ENCODE measurements around the gene TMEFF2.

The TMEFF2 gene

DNA sequence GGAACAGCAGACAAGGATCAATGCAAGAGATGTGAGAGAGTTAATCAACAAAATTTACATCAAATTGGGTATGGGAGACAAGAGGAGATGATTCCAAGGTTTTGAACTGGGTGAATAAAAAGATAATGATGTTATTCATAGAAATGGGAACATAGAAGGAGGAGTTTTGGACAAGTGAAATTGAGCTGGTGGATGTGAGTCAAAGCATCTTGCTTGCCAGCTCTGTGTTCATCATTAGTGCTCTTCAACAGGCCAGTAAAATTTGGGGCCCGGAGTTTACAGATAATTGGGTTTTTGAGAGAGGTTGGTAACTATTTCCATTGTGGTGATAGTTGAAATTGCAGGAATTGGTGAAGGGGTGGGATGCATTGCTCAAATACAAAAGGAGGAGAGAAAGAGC is 277.9 kb downstream of the TMEFF2 start:
- no peak overlapping the region for H3K4me3 ChIP-seq (ENCODE audit: low read depth, low read length)
- DNase-seq (ENCODE audit: low read depth), result no peak
- no peak for TF ChIP-seq POLR2A (IDR thresholded peaks at IDR 0.05; ENCODE audit: extremely low read depth, insufficient read length)
- TF ChIP-seq, protein P1, sequence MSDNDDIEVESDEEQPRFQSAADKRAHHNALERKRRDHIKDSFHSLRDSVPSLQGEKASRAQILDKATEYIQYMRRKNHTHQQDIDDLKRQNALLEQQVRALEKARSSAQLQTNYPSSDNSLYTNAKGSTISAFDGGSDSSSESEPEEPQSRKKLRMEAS (IDR thresholded peaks at IDR 0.05; ENCODE audit: low read depth, low read length), result no peak
- TF ChIP-seq, protein P2, sequence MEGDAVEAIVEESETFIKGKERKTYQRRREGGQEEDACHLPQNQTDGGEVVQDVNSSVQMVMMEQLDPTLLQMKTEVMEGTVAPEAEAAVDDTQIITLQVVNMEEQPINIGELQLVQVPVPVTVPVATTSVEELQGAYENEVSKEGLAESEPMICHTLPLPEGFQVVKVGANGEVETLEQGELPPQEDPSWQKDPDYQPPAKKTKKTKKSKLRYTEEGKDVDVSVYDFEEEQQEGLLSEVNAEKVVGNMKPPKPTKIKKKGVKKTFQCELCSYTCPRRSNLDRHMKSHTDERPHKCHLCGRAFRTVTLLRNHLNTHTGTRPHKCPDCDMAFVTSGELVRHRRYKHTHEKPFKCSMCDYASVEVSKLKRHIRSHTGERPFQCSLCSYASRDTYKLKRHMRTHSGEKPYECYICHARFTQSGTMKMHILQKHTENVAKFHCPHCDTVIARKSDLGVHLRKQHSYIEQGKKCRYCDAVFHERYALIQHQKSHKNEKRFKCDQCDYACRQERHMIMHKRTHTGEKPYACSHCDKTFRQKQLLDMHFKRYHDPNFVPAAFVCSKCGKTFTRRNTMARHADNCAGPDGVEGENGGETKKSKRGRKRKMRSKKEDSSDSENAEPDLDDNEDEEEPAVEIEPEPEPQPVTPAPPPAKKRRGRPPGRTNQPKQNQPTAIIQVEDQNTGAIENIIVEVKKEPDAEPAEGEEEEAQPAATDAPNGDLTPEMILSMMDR (IDR thresholded peaks at IDR 0.05; ENCODE audit: low read depth, low read length), result no peak
- TF ChIP-seq MYC (IDR thresholded peaks at IDR 0.05; ENCODE audit: low read depth, low read length), result no peak

- TF ChIP-seq POLR2A (IDR thresholded peaks at IDR 0.05; ENCODE audit: extremely low read depth, insufficient read length) (no peak), MYC (IDR thresholded peaks at IDR 0.05; ENCODE audit: low read depth, low read length) (no peak)
- TF ChIP-seq, protein P2 (IDR thresholded peaks at IDR 0.05; ENCODE audit: low read depth, low read length), result no peak
- no peak overlapping the region for H3K4me3 ChIP-seq (ENCODE audit: low read depth, low read length)
- no peak for DNase-seq (ENCODE audit: low read depth)
These were observed 279.0 kb downstream of the TMEFF2 start for GRCh38 chr2:191915750-191916149.

DNA sequence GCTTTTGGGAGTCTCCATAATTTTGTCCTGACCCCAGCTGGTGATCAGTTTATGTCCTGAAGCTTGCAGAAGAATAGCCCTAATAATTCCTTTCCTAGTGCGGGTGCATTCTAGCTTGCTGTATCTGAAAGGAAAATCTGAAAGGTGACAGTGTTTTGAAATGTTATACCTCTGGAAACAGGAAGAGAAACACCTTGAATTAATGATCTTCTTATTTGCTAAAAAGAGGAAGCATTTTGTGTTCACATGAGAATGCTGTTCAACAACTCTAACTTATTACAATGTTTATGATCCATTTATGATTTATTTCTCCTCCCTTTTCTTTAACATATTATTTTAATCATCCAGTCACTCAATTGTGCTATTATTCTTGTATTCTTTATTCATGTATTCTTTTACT is 280.9 kb downstream of the TMEFF2 start:
- TF ChIP-seq, protein P1 (IDR thresholded peaks at IDR 0.05; ENCODE audit: low read depth, low read length), result no peak
- TF ChIP-seq POLR2A (IDR thresholded peaks at IDR 0.05; ENCODE audit: extremely low read depth, insufficient read length) (no peak), MYC (IDR thresholded peaks at IDR 0.05; ENCODE audit: low read depth, low read length) (no peak)
- TF ChIP-seq, protein P2 (IDR thresholded peaks at IDR 0.05; ENCODE audit: low read depth, low read length), result no peak
- no peak overlapping the region for H3K4me3 ChIP-seq (ENCODE audit: low read depth, low read length)
- no peak for DNase-seq (ENCODE audit: low read depth)

- H3K4me3 ChIP-seq (ENCODE audit: low read depth, low read length), result no peak overlapping the region
- DNase-seq (ENCODE audit: low read depth), result no peak
- TF ChIP-seq MYC (IDR thresholded peaks at IDR 0.05; ENCODE audit: low read depth, low read length) (no peak), POLR2A (IDR thresholded peaks at IDR 0.05; ENCODE audit: extremely low read depth, insufficient read length) (no peak)
- TF ChIP-seq, protein P1 (IDR thresholded peaks at IDR 0.05; ENCODE audit: low read depth, low read length), result no peak
- TF ChIP-seq, protein P2 (IDR thresholded peaks at IDR 0.05; ENCODE audit: low read depth, low read length), result no peak
These were observed 282.0 kb downstream of the TMEFF2 start for GRCh38 chr2:191912764-191913163.

DNA sequence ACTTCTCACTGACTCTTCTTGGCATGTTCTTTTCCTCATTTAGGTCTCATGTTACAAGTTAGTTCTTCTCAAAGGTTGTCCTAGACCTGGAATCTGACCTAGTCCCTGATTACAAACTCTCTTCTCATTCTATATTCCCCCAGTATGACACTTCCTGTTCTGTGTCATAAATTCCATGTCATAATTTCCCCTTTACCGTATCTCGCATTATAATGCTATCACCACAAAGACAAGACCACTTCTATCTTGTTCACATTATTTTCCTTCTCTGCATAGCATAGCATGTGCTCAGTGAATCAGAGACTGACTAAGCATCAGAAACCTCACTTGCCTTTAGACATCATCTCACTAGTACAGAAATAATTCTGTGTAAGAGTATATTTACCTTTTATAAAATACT is 284.2 kb downstream of the TMEFF2 start:
- H3K4me3 ChIP-seq (ENCODE audit: low read depth, low read length), result no peak overlapping the region
- DNase-seq (ENCODE audit: low read depth), result peak; percentile 6
- TF ChIP-seq MYC (IDR thresholded peaks at IDR 0.05; ENCODE audit: low read depth, low read length) (0 out of 2 replicates have a peak, but pooled peaks have one; percentile 11), POLR2A (IDR thresholded peaks at IDR 0.05; ENCODE audit: extremely low read depth, insufficient read length) (no peak)
- TF ChIP-seq, protein P1 (IDR thresholded peaks at IDR 0.05; ENCODE audit: low read depth, low read length), result no peak
- TF ChIP-seq, protein P2 (IDR thresholded peaks at IDR 0.05; ENCODE audit: low read depth, low read length), result no peak

GRCh38 chr2:191908874-191909273 is 285.9 kb downstream of the TMEFF2 start:
- H3K4me3 ChIP-seq (ENCODE audit: low read depth, low read length), result no peak overlapping the region
- no peak for DNase-seq (ENCODE audit: low read depth)
- TF ChIP-seq POLR2A (IDR thresholded peaks at IDR 0.05; ENCODE audit: extremely low read depth, insufficient read length) (no peak), MYC (IDR thresholded peaks at IDR 0.05; ENCODE audit: low read depth, low read length) (no peak)
- TF ChIP-seq, protein P1 (IDR thresholded peaks at IDR 0.05; ENCODE audit: low read depth, low read length), result no peak
- TF ChIP-seq, protein P2 (IDR thresholded peaks at IDR 0.05; ENCODE audit: low read depth, low read length), result no peak

Measured in NB4 (cell line).